Colon (tissue), 2 donors: ENCODE measurements around the gene CRKL.

Experiments used
- FAIRE-seq: peaks from 2 replicates; lab custom pipeline; 2012; peaks lifted over from hg19 to GRCh38; lab: Jason Lieb, UNC
- donor health status: control.
- donor health status: control.

Gene CRKL

DNA sequence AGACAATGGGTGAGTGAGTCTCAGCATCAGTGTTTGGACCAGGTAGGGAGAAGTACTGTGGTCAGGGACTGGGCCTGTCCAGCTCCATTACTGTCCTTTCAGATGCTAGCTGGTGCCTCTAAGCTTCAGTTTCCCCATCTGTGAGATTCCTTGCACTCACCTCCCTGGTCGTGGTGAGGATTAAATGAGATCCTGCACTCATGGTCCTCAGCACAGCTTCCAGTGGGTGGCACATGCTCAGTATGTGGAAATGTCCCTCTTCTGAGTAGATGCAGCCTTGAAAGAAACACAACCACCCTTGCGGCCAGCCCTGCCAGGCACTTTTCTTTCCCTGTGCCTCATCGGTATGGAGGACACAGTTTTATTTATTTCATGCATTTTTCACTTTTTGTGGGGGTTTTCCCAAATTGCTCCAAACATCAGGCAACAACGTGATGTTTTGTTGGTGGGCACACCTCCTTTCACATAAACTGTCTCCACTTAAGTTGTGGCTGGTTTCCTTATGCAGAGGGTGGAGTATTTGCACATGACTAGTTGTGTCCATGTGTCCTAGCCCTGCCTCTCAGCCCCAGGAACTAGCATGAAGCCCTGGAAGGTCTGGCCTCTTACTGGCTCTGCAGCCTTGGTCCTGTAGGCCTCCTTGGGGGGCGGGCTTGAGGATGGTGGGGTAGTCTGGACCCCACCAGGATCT is 66.0 kb downstream of the CRKL start:
- FAIRE-seq: no peak

DNA sequence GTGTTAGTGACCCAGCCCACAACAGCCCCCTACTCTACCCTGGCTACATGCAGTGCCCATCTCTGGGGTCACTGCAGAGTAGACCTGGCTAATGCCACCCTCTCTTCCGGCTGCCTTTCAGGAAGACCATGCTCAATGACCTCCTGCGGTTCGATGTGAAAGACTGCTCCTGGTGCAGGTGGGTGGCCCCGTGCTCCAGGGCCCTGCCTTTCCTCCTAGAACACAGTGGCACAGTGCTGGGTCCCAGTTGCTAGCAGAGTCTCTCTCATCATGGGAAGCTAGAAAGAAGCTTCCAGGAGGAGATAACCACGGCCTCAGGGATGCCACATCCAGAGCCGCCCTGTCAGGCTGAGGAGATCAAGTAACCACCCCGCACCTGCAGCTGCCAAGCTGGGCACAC is 68.5 kb downstream of the CRKL start:
- no peak for FAIRE-seq

DNA sequence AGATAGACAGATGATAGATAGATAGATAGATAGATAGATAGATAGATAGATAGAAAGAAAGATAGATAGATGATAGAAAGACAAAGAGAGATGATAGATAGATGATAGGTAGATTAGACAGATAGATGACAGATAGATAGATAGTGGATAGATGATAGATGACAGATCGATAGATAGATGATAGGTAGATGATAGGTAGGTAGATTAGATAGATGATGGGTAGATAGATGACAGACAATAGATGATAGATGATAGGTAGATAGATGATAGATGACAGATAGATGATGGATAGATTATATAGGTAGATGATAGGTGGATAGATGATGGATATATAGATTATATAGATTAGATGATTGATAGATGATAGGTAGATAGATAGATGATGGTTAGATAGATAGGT is 69.2 kb downstream of the CRKL start:
- no peak for FAIRE-seq

DNA sequence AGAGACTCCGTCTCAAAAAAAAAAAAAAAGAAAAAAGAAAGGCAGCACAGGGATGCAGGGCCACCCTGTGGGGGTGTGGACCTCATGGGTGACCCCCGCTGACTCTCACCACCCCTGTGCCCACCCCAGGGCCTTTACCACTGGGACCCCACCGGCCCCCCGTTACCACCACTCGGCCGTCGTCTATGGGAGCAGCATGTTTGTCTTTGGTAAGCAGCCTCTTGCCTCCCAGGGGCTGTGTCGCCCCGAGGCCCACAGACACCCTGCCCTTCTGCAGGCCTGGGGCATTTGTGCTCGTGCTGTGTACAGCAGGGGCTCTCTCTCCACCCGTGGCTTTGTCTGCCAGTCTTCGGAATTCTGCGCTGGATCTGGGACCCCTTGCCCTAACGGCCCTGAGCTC is 70.2 kb downstream of the CRKL start:
- no peak for FAIRE-seq

DNA sequence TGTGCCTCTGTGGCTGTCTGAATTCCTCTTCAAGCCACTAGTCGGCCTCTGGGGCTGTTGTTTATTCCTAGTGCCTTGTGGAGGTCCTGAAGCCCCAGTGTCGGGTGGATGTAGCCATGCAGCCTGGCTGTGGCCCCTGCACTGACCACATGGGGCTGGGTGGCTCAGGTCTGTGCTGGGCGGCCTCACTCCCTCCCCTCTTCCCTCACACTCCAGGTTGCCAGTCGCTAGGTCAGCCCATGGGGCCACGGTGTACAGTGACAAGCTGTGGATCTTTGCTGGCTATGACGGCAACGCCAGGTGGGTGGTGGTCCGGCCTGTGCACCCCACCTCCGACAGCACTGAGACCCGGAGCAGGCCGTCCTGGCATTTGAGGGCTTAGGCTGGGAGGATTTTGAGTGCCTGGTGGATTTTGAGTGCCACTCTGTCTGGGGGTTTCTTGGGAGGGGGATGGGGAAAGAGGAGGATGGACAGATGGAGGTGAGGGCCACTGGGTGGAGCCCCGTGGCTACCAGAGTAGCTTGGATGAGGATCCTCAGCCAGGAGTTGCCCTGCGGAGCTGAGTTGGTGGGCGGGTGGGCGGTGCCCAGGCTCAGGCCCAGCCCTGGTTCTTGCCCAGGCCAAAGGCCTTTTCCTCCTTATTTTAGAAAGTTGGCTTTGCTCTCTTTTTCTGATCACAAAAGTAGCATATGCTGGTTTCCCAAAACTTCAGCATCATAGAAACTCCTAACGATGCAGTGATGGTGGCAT is 71.5 kb downstream of the CRKL start:
- no peak for FAIRE-seq

DNA sequence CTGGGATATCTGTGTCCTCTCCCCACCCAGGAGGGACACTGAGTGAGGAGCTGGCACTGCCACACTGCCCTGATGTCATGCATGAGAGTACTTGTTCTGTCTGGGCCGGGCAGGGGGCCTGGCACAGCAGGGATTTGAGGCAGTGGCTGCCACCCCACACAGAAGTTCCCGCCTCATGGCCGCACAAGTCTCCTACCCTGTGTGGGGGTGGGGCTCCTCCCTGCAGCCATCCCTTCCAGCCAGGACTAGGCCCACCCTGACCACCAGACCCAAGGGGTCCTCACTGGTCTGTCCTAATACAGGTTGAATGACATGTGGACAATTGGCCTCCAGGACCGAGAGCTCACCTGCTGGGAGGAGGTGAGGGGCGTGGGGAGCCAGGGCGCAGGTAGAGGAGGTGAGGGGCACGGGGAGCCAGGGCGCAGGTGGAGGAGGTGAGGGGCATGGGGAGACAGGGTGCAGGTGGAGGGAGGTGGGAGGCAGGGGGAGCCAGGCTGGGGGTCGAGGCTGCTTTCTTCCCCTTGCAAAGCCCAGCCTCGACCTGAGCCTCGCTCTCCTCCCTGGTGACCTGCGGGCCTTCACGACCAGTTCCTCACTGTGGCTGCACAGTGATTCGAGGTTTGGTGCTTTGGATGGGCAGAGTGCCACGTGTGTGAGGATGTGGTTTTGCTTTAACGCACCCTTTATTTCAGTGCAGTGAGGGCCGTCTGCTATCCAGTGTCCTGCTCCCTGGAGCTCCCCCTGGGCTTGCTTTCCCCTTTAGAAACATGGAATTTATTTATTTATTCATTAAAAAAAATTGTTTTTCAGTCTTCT is 72.3 kb downstream of the CRKL start:
- no peak for FAIRE-seq

DNA sequence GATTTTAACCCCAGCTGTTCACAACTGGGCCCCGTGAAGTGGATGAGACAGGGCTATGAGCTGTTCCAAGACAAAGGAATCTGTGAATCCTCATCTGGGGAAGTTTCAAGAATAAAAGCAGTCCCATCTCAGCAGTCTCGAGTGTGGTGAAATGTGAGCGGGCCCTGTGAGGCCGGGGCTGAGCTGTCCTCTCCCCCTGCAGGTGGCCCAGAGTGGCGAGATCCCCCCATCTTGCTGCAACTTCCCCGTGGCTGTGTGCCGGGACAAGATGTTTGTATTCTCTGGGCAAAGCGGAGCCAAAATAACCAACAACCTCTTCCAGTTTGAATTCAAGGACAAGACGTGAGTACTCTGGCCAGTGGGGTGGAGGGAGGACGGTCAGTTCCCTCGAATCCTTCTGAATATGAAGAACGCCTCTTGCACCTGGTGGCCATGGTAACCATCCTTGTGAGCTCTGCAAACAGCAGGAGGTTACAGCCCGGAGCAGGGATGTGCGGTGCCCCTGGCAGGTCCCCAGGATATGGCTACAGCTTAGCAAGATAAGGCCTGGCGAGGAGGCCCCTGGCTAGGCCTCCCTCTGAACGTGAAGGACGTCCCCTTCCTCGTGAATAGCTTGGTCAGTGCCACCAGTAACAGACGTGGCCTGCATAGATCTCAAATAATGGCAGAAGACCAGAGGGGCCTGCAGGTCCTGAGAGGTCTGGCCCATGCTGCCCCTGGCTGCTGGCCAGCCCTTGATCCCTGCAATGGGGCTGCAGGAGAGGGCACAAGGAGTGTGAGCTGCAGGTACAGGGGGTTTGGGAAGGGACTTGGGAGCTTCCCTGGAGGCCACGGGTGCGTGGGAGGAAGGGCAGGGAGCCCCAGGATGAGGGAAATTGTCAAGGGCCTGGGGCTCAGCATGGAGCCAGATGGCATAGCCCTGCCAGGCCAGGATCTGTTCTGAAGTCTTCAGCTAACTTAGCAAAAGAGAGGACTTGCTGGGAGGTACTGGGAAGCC is 73.3 kb downstream of the CRKL start:
- no peak for FAIRE-seq

DNA sequence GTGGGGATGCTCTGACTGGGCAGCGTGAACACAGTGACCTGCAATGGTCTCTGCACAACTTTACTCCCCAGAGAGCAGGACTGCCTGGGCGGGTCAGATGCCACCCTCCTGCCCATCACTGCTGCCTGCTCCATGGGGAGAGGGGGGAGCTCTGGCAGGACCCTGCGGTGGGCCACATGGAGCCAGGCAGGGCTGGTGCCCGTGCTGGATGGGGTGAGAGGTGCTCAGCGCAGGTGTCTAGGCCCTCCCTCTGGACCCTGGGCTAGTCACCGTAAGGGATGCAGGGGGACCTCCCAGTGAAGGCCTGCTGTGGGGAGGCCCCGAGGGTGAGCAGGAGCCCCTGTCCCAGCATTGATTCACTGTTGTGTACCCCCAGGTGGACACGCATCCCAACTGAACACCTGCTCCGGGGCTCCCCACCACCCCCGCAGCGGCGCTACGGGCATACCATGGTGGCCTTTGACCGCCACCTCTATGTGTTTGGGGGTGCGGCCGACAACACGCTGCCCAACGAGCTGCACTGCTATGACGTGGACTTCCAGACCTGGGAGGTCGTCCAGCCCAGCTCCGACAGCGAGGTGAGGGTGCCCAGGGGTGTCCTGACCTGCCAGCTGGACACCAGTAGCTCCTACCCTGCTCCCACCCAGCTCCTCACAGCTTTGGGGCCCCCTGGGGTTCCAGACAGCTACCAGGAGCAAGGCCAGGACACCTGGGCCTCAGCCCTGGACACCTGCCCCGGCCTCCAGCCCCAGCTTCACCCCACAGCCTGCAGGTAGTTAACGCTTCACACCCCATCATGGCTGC is 74.2 kb downstream of the CRKL start:
- FAIRE-seq: no peak

DNA sequence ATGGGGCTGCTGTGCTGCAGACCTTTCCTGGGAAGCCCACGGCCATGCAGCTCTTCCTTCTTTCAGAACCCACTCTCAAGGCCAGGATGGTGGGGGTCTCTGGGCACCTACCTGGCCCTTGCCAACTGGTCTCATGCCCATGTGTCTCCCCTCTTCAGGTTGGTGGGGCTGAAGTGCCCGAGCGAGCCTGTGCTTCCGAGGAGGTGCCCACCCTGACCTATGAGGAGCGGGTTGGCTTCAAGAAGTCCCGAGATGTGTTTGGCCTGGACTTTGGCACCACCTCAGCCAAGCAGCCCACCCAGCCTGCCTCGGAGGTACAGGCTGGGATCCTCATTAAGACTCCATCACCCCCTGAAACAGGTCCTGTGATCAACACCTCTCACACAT is 74.8 kb downstream of the CRKL start:
- no peak for FAIRE-seq

DNA sequence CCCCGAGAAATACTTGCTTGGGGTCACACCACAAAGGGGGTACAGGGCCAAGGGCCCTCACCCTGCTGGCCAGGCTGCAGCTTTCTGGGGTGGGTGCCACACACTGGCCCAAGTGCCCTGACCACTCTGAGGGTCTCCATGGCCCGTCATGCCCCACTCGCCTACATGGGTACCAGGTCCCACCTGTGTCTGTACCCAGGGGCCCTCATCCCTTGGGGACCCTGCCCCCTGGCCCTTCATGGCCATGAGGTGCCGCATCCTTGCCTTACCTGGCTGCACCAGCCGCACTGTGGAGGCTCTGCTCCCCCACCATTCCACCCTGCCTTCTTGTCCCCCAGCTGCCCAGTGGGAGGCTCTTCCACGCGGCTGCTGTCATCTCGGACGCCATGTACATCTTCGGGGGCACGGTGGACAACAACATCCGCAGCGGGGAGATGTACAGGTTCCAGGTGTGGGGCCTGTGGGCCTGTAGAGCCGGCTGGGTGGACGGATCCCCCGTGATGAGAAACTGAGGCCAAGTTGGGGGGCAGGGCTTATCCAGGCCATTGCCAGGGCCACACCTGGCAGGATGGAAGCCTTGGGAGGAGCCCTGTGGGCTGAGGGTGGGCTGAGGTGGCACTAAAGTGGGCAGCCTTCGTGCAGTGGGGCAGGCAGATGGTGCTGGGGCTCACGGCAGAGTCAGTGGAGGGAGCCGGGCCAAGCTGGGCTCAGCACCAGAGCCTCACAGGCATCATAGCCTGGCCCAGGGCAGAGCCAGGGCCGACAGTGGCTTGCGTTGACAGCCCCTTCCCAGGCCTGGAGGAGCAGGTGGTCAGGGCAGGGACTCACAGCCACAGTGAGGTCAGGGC is 75.5 kb downstream of the CRKL start:
- no peak for FAIRE-seq

DNA sequence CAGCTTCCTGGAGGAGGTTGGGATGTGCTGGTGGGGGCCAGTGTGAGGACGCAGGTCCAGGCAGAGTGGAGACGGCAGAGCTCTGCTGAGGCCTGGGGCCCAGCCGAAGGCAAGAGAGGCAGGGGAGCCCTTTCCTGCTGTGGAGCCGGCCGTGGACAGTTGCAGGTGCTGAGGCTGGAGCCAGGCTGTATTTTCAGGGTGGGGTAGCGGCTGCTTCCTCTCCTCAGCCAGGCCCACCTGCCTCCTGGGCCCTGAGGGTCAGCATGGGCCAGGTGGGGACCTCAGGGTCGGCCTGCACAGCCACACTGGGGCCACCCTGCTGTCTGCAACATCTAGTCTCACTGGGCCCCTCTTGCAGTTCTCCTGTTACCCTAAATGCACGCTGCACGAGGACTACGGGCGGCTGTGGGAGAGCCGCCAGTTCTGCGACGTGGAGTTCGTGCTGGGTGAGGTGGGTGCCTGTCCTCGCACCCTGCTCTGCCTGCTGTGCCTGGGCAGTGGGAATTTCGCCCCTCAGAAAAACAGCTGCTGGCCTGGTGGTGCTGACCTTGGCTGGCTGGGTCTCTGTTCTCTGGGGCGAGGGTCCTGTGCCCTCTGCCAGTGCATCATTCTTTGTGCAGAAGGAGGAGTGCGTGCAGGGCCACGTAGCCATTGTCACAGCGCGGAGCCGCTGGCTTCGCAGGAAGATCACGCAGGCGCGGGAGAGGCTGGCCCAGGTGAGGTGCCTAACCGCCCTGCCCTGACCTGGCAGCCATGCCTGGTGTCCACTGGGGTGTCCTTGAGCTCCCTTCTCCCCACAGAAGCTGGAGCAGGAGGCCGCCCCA is 76.3 kb downstream of the CRKL start:
- FAIRE-seq: no peak

DNA sequence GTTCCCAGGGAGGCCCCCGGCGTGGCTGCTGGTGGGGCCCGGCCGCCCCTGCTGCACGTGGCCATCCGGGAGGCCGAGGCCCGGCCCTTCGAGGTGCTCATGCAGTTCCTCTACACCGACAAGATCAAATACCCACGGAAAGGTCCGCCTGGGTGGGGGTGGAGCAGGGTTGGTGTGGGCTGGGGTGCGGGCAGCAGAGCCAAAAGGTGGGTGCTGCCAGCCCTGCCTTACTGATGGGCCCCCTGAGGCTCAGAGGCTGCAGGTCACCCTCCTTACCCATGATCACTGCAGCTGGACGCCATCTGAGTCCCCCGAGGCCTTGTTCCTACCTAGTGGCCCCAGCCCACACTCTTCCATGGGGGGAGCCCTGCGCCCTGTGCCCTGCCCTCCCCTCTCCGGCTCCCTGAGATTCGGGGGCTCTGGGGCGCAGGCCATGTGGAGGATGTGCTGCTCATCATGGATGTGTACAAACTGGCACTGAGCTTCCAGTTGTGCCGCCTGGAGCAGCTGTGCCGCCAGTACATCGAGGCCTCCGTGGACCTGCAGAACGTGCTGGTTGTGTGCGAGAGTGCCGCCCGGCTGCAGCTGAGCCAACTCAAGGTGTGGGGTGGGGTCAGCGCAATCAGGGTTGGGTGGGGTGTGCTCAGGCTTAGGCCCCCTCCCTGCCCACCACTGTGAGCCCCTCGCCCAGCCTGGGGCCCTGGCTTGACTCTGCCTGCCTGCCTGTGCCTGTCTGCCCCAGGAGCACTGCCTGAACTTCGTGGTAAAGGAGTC is 77.1 kb downstream of the CRKL start:
- FAIRE-seq: no peak

DNA sequence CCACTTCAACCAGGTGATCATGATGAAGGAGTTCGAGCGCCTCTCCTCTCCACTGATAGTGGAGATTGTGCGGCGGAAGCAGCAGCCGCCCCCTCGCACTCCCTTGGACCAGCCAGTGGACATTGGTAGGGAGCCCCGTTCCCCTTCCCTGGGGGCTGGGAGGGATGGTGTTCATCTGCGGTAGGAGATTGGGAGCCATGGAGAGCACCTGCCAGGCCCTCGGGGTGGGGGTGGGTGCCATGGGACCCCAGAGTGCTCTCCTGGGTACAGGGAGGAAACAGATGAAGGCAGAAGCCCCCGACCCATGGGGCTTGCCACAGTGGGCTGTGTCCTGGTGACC is 77.7 kb downstream of the CRKL start:
- no peak for FAIRE-seq

DNA sequence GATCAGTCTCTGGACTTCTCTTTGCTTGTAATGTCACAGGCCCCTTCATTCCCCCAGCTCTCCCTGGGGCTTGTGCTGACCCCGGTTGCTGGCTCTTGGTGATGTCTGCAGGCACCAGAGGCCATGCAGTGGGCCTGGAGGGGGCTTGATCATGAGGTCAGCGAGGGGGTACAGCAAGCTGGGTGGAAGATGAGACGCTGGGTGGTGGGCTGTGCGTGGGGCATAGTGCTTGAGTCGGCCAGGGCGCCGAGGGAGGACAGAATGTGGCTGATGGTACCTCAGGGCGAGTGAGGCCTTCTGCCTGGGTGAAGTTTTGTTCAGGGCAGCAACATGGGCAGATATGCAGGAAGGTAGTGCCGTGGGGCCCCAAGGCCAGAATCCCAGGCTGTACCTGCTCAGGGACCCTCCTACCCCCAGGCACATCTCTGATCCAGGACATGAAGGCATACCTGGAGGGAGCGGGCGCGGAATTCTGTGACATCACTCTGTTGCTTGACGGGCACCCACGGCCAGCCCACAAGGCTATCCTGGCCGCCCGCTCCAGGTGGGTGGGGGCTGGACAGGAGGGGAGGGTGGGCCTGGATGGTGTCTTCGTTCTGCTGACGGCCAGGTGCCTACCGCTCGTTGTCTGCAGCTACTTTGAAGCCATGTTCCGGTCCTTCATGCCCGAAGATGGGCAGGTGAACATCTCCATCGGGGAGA is 78.3 kb downstream of the CRKL start:
- FAIRE-seq: no peak

DNA sequence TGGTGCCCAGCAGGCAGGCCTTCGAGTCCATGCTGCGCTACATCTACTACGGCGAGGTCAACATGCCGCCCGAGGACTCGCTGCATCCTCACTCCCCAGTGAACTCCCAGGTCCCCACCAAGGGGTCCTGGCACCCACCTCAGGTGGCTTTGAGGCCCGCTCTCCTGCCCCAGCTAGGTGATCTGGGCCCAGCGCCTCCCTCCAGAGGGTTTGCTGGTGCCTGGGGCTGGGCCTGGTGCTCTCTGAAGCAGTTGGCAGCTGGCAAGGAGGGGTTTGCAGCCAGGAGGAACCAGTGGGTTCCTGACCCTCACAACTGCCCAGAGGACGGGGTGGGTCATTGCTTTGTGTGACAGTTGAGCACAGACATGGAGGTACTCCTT is 78.8 kb downstream of the CRKL start:
- no peak for FAIRE-seq

DNA sequence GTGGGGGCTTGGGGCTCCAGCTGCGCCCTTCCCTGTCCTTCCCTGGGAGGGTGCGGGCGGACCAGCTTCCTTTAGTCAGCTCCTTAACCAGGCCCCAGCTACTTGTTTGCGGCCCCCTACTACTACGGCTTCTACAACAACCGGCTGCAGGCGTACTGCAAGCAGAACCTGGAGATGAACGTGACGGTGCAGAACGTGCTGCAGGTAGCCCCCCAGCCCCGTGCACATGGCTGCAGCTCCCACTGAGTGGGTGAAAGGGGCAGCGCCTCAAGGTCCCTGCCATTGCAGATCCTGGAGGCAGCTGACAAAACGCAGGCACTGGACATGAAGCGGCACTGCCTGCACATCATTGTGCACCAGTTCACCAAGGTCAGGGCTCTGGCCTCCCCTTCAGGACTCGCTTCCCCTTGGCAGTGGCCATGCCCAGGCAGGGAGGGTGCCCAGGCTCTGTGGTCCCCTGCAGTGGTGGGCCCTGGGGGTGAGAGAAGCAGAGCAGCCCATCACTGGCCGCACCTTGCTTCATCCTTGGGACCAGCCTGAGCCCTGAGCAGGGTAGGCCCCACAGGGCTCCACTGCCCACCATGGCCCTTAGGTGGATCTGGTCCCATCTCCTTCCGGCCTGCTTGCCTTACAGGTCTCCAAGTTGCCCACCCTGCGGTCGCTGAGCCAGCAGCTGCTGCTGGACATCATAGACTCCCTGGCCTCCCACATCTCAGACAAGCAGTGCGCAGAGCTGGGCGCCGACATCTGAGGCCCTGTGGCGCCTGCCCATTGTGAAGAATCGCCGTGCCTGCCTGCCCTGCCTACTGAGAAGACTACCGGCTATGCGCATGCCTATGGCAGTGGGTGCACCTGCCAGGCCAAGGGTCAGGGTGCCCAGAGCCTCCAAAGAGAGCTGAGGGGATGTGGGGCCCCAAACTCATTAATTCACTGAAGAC is 79.7 kb downstream of the CRKL start:
- no peak for FAIRE-seq
